ENCODE results near the gene CADPS.

Gene CADPS

DNA sequence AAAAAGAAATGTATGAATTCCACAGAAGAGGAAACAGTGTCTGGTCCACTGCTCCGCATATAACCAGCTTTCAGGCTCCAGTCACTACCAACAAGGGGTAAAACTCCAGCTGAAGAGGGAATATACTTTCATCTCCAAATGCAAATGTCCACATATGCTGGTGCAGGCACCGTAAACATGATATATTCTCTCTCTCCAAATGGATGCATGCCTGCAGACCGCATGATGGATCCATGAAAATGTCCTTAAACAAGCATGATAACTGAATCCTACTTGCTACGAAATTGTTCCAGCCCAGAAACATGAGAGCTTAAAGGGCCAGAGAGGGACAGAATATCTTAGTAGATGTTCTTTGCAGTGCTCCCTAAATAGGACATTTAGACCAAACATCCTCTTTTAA, 351.5 kb downstream of the CADPS start:
- Histone ChIP-seq H3K4me1 (ENCODE audit: insufficient read depth, low read length, poor library complexity, severe bottlenecking) (no peaks in the 10 kb centered on the region), H4K20me1 (ENCODE audit: insufficient read depth, low read length, poor library complexity, severe bottlenecking) (no peaks in the 10 kb centered on the region), H3K9me3 (ENCODE audit: insufficient read depth, low read depth, low read length) (no peaks in the 10 kb centered on the region), H3K4me3 (ENCODE audit: low read length, poor library complexity, severe bottlenecking) (no peak overlapping the region), H3K4me2 (ENCODE audit: low read depth, low read length, poor library complexity, severe bottlenecking) (no peak overlapping the region), H3K9me2 (replicated peaks; ENCODE audit: low read depth, low read length) (no peaks in the 10 kb centered on the region), H2AFZ (ENCODE audit: low read length) (no peak overlapping the region), H3F3A (ENCODE audit: low read depth) (no peaks in the 10 kb centered on the region), H3K79me2 (ENCODE audit: insufficient read depth, low read length) (no peaks in the 10 kb centered on the region), H3K9ac (ENCODE audit: low read depth, low read length, poor library complexity, severe bottlenecking) (no peak overlapping the region), H3K36me3 (ENCODE audit: insufficient read depth, low read length) (no peaks in the 10 kb centered on the region), H3K27me3 (ENCODE audit: insufficient read depth, low read length, poor library complexity, severe bottlenecking) (no peaks in the 10 kb centered on the region)
- TF ChIP-seq, protein P1, sequence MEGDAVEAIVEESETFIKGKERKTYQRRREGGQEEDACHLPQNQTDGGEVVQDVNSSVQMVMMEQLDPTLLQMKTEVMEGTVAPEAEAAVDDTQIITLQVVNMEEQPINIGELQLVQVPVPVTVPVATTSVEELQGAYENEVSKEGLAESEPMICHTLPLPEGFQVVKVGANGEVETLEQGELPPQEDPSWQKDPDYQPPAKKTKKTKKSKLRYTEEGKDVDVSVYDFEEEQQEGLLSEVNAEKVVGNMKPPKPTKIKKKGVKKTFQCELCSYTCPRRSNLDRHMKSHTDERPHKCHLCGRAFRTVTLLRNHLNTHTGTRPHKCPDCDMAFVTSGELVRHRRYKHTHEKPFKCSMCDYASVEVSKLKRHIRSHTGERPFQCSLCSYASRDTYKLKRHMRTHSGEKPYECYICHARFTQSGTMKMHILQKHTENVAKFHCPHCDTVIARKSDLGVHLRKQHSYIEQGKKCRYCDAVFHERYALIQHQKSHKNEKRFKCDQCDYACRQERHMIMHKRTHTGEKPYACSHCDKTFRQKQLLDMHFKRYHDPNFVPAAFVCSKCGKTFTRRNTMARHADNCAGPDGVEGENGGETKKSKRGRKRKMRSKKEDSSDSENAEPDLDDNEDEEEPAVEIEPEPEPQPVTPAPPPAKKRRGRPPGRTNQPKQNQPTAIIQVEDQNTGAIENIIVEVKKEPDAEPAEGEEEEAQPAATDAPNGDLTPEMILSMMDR (conservative IDR thresholded peaks at IDR 0.05; ENCODE audit: low read length): no peak
- TF ChIP-seq EZH2phosphoT487 (IDR thresholded peaks at IDR 0.05; ENCODE audit: borderline replicate concordance): no peak

- Histone ChIP-seq H3K9me2 (replicated peaks; ENCODE audit: low read depth, low read length) (no peaks in the 10 kb centered on the region), H3K4me3 (ENCODE audit: low read length, poor library complexity, severe bottlenecking) (no peak overlapping the region), H3K4me1 (ENCODE audit: insufficient read depth, low read length, poor library complexity, severe bottlenecking) (no peaks in the 10 kb centered on the region), H3K9ac (ENCODE audit: low read depth, low read length, poor library complexity, severe bottlenecking) (no peak overlapping the region), H4K20me1 (ENCODE audit: insufficient read depth, low read length, poor library complexity, severe bottlenecking) (no peaks in the 10 kb centered on the region), H3K79me2 (ENCODE audit: insufficient read depth, low read length) (no peaks in the 10 kb centered on the region), H3K27me3 (ENCODE audit: insufficient read depth, low read length, poor library complexity, severe bottlenecking) (no peaks in the 10 kb centered on the region), H2AFZ (ENCODE audit: low read length) (no peak overlapping the region), H3K4me2 (ENCODE audit: low read depth, low read length, poor library complexity, severe bottlenecking) (no peak overlapping the region), H3K9me3 (ENCODE audit: insufficient read depth, low read depth, low read length) (no peaks in the 10 kb centered on the region), H3K36me3 (ENCODE audit: insufficient read depth, low read length) (no peaks in the 10 kb centered on the region), H3F3A (ENCODE audit: low read depth) (no peaks in the 10 kb centered on the region)
- TF ChIP-seq, protein P1 (conservative IDR thresholded peaks at IDR 0.05; ENCODE audit: low read length): no peak
- no peak for TF ChIP-seq EZH2phosphoT487 (IDR thresholded peaks at IDR 0.05; ENCODE audit: borderline replicate concordance)
These were observed 353.6 kb downstream of the CADPS start for GRCh38 chr3:62521464-62522105.

GRCh38 chr3:62503516-62503915, 371.7 kb downstream of the CADPS start:
- Histone ChIP-seq H3K27me3 (ENCODE audit: insufficient read depth, low read length, poor library complexity, severe bottlenecking) (no peaks in the 10 kb centered on the region), H3K36me3 (ENCODE audit: insufficient read depth, low read length) (no peaks in the 10 kb centered on the region), H3K4me3 (ENCODE audit: low read length, poor library complexity, severe bottlenecking) (no peak overlapping the region), H3K9ac (ENCODE audit: low read depth, low read length, poor library complexity, severe bottlenecking) (no peak overlapping the region), H2AFZ (ENCODE audit: low read length) (no peak overlapping the region), H3K4me1 (ENCODE audit: insufficient read depth, low read length, poor library complexity, severe bottlenecking) (no peaks in the 10 kb centered on the region), H3F3A (ENCODE audit: low read depth) (no peaks in the 10 kb centered on the region), H3K79me2 (ENCODE audit: insufficient read depth, low read length) (no peaks in the 10 kb centered on the region), H4K20me1 (ENCODE audit: insufficient read depth, low read length, poor library complexity, severe bottlenecking) (no peaks in the 10 kb centered on the region), H3K9me2 (replicated peaks; ENCODE audit: low read depth, low read length) (no peaks in the 10 kb centered on the region), H3K9me3 (ENCODE audit: insufficient read depth, low read depth, low read length) (no peaks in the 10 kb centered on the region), H3K4me2 (ENCODE audit: low read depth, low read length, poor library complexity, severe bottlenecking) (no peak overlapping the region)
- TF ChIP-seq, protein P1 (conservative IDR thresholded peaks at IDR 0.05; ENCODE audit: low read length): no peak
- TF ChIP-seq EZH2phosphoT487 (IDR thresholded peaks at IDR 0.05; ENCODE audit: borderline replicate concordance): no peak

Data from Loucy (cell line).